Measurements from ENCODE around the gene SNRNP70. TPM values are rescaled to one million over a fixed set of nuclear protein-coding genes. Genes with fewer than 3 reads are reported as not detected.

SNRNP70 gene
- polyA plus RNA-seq, 3 donors from 2014 or later, result 42.6 to 84.4 (median 48.8) TPM

DNA sequence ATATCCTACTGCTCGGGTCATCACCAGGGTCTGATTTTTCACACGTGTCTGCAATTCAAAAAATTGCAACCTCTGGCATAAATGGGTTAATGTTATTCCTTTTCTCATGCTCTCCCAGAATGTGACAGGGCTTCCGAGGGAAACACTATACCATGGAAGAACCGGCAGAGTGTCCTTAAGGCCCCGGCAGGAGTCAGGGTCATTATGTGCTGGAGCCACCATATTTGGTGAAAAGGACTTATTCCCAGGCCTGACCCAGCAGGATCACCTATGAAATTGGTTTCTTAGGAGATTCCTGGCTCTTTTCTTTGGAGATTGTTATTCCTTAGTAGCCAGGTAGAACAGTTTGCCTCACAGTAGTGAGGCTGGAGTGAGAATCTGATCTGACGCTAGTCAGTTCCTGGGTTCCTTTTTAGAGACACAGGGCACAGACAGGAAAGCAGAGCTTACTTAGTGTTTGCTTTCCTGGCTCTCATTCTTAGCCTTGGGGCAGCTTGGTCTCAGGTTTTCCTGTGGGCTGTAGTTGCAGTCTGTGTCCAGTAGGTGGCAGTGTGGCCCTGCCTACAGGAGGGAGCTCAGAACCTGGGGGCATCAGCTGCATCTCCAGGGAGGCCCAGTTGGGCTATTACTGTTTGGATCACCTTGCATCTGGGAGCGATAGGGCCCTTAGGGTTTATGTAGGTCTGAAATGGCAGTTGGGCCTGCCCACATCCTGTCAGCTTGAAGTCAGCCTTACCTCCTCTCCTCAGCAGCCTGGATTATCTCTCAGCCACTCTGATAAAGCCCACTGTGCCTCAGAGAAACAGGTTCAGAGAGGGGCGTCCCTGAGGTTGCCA, 12.4 kb downstream of the SNRNP70 start:
- Mint-ChIP-seq H3K9me3 (no peaks in the 10 kb centered on the region), H3K4me1 (peaks cover 4 to 19% of the 10 kb centered on the region in 2 donors), H3K27me3 (ENCODE audit: low read depth in 3 of 3) (peaks cover 2% of the 10 kb centered on the region in 3 donors), H3K4me3 (no peak overlapping the region), H3K36me3 (peaks cover 4 to 28% (median 11%) of the 10 kb centered on the region in 3 donors), H3K27ac (peak overlapping the region in 2 of 6 donors; percentile 17 to 28)
- peak; percentile 69 to 76 (median 72) for DNase-seq

DNA sequence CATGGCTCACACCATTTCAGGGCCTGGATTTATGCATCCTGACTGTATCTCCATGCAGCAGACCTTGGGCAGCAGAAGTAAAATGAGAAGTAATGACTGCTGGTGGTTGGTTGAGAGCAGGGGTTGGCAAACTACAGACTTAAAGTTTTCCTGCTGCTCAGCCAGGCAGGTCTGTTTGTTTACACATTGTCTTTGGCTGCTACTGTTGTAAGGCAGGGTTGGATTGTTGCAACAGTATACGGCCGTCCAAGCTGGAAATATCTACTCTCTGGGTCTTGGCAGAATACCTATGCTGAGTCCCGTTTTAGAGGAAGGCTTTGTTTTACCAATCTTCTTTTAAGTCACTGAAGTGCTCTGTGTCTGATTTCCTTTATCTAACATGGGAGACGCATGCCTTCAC, 13.5 kb downstream of the SNRNP70 start:
- Mint-ChIP-seq H3K36me3 (peaks cover 4 to 28% (median 9%) of the 10 kb centered on the region in 3 donors), H3K27ac (no peak overlapping the region), H3K9me3 (no peaks in the 10 kb centered on the region), H3K4me3 (no peak overlapping the region), H3K27me3 (ENCODE audit: low read depth in 3 of 3) (peaks cover 2% of the 10 kb centered on the region in 3 donors), H3K4me1 (peaks cover 4 to 19% of the 10 kb centered on the region in 2 donors)
- no peak for DNase-seq

- Mint-ChIP-seq H3K4me1 (peaks cover 1 to 10% of the 10 kb centered on the region in 2 donors), H3K27me3 (ENCODE audit: low read depth in 3 of 3) (peaks cover 2 to 5% (median 2%) of the 10 kb centered on the region in 3 donors), H3K36me3 (peaks cover 11 to 27% (median 13%) of the 10 kb centered on the region in 3 donors), H3K27ac (no peak overlapping the region), H3K4me3 (no peak overlapping the region), H3K9me3 (no peaks in the 10 kb centered on the region)
- no peak for DNase-seq
Observed at GRCh38 chr19:49101160-49101559, 15.9 kb downstream of the SNRNP70 start.

- Mint-ChIP-seq H3K4me3 (no peak overlapping the region), H3K27ac (no peak overlapping the region), H3K4me1 (peaks cover 3 to 8% of the 10 kb centered on the region in 2 donors), H3K9me3 (no peaks in the 10 kb centered on the region), H3K27me3 (ENCODE audit: low read depth in 3 of 3) (peaks cover 3 to 9% (median 6%) of the 10 kb centered on the region in 3 donors), H3K36me3 (peaks cover 18 to 36% (median 22%) of the 10 kb centered on the region in 3 donors)
- no peak for DNase-seq
Observed at GRCh38 chr19:49102303-49102702, 17.1 kb downstream of the SNRNP70 start.

DNA sequence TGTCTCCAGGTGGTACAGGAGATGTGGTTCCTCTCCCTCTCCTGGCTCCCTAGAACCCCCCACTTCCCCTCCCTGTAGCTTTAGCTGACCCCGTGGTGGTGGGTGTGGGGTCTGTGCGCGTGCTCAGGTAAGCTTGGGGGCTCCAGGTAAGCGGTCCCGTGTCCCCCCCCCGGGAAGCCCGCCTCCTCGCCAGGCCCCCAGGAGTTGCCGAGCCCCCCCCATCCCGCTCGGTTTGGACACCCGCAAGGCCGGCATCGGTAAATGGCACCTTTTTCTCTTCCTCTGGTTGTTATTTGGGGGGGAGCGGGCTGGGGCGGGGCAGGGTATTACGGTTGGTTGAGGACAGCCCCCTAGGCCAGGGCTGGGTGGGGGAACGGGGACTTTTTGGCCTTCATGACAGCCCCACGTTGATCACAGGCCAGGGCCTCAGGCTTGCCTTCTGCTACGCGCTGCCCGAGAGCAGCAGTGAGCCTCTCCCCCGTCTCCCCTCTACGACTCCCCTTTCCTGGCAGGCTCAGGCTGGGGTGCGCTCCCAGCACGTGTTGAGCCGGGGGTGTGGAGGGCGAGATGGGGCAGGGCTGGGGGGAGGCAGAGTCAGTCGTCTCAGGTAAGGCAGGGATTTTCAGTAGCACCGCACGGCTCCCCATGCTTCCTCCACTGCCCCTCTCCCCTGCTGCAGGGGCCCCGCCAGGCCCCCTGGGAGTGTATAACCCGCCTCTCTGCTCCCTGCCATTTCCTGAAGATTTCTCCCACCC, 18.3 kb downstream of the SNRNP70 start:
- DNase-seq, result no peak
- Mint-ChIP-seq H3K27ac (no peak overlapping the region), H3K36me3 (peaks cover 18 to 31% (median 23%) of the 10 kb centered on the region in 3 donors)

DNA sequence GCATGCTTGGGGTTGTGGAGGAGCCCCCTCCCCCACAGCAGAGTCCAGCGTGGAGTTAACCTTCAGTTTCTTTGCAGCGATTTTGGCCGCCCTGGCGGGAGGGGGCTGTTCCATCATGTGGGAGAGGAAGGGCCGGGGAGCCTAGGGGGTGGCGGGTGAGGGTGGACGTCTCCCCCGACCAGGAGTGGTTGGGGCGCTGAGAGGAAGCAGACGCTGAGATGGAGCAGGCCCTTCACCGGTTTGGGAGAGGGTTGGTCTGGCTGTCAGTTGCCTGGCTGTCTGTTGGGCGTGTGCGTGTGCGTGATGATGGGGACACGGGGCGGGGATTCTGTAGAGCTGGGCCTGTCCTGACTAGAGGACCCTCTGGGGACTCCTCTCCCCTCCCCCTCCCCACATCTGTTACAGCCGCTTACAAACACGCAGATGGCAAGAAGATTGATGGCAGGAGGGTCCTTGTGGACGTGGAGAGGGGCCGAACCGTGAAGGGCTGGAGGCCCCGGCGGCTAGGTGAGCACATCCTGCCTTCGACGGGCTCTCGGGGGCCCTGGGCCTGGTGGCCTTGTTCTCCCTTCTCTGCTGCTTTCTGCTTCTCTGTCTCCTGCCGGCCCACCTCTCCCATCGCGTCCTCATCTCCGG, 19.1 kb downstream of the SNRNP70 start:
- Mint-ChIP-seq H3K36me3 (peaks cover 21 to 31% (median 25%) of the 10 kb centered on the region in 3 donors), H3K27me3 (ENCODE audit: low read depth in 3 of 3) (peaks cover 7 to 8% (median 8%) of the 10 kb centered on the region in 3 donors), H3K4me1 (peaks cover 0 to 1% of the 10 kb centered on the region in 2 donors), H3K4me3 (no peak overlapping the region), H3K27ac (peak overlapping the region in 2 of 6 donors; percentile 39 to 83), H3K9me3 (no peaks in the 10 kb centered on the region)
- DNase-seq, result no peak

More for the DNA sequence above, 18.3 kb downstream of the SNRNP70 start:
- no peaks in the 10 kb centered on the region for H3K9me3 Mint-ChIP-seq
- peaks cover 0 to 1% of the 10 kb centered on the region in 2 donors for H3K4me1 Mint-ChIP-seq
- H3K4me3 Mint-ChIP-seq, result no peak overlapping the region
- peaks cover 6 to 8% (median 8%) of the 10 kb centered on the region in 3 donors for H3K27me3 Mint-ChIP-seq (ENCODE audit: low read depth in 3 of 3)

DNA sequence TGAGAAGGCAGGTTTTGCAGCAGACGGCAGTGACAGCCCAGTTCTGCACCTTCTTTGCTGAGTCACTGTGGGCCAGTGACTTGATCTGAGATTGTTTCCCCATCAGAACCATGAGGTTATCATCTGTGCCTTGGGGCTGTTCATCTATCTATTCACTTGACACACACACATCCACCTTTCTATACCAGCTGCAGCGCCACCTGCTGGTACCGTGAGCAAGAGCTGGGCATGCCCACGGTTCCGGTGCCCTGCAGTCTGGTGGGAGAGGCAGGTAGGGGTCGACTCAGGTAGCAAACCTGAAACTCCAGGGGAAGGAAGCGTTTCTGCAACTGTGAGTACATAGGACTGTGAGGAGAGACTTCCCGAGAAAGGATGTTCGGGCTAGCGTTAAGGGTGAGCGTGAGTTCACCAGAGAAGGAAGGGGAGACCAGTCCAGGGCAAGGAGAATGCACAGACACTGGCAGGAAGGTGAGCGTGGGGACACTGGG, 21.4 kb downstream of the SNRNP70 start:
- peaks cover 0 to 1% of the 10 kb centered on the region in 2 donors for H3K4me1 Mint-ChIP-seq
- H3K36me3 Mint-ChIP-seq, result peaks cover 17 to 25% (median 19%) of the 10 kb centered on the region in 3 donors
- peak; percentile 35 to 47 (median 36) for DNase-seq
- H3K4me3 Mint-ChIP-seq, result no peak overlapping the region
- H3K27me3 Mint-ChIP-seq (ENCODE audit: low read depth in 3 of 3), result peaks cover 5 to 7% (median 6%) of the 10 kb centered on the region in 3 donors
- peak overlapping the region in 1 of 6 donors; percentile 17 for H3K27ac Mint-ChIP-seq
- H3K9me3 Mint-ChIP-seq, result no peaks in the 10 kb centered on the region

- Mint-ChIP-seq H3K4me3 (no peak overlapping the region), H3K36me3 (peaks cover 17 to 25% (median 19%) of the 10 kb centered on the region in 3 donors), H3K27ac (no peak overlapping the region), H3K27me3 (ENCODE audit: low read depth in 3 of 3) (peaks cover 5 to 7% (median 6%) of the 10 kb centered on the region in 3 donors), H3K9me3 (no peaks in the 10 kb centered on the region), H3K4me1 (peaks cover 0 to 1% of the 10 kb centered on the region in 2 donors)
- no peak for DNase-seq
Observed at GRCh38 chr19:49107625-49108459, 22.6 kb downstream of the SNRNP70 start.

DNA sequence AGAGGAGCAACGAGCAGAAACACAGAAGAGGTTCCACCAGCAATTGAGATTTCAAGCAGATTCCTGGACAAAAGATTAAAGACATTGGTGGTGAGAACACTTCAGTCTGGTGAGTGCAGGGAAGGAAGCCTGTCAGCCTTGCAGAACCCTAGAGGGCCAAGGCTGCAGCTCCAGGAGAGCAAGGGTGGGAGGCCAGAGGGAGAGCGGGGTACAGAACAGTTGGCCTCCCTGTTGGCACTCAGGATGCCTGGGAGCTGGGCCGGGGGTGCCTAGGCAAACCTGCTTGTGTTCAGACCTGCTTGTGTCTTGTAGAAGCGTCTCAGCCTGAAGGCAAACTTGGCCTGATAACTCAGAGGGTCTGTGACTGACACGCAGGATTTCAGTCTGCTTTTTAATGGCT, 23.8 kb downstream of the SNRNP70 start:
- H3K4me3 Mint-ChIP-seq, result no peak overlapping the region
- no peak for DNase-seq
- H3K9me3 Mint-ChIP-seq, result no peaks in the 10 kb centered on the region
- peaks cover 10 to 11% of the 10 kb centered on the region in 2 donors for H3K4me1 Mint-ChIP-seq
- H3K27ac Mint-ChIP-seq, result peak overlapping the region in 3 of 6 donors; percentile 1 to 37 (median 19)
- peaks cover 17 to 25% (median 19%) of the 10 kb centered on the region in 3 donors for H3K36me3 Mint-ChIP-seq
- H3K27me3 Mint-ChIP-seq (ENCODE audit: low read depth in 3 of 3), result peaks cover 5 to 7% (median 6%) of the 10 kb centered on the region in 3 donors

DNA sequence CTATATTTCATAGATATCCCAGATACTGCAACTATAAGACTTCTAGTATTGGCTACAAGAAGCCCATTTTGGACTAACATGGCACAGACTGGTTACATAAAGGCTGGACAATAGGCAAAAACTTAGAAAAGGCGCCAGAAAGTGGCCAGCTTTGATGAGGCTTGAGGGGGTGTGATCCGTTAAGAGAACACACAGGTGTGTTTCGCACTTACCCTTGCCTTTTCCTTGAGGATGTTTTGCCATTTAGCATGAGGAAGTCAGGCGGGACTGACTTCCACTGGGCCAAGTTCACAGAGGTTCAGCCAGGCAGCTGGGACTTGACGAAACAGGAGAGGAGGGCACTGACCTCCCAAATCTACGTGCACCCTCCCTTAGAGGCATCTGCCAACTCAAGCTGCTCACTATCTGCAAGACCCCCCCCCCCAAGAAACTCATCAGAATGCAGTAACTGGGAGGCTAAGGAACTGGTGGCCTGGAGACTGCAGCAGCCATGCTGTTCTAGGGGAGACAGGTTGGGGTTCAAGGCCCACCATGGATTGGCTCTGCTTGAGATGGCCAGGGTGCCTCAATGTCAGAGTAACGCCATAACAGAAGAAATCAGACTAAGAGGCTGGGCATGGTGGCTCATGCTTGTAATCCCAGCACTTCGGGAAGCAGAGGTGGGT, 24.4 kb downstream of the SNRNP70 start:
- Mint-ChIP-seq H3K4me3 (no peak overlapping the region), H3K4me1 (peaks cover 11% of the 10 kb centered on the region in 2 donors), H3K27me3 (ENCODE audit: low read depth in 3 of 3) (peaks cover 5 to 7% (median 6%) of the 10 kb centered on the region in 3 donors), H3K36me3 (peaks cover 16 to 24% (median 19%) of the 10 kb centered on the region in 3 donors), H3K27ac (peak overlapping the region in 1 of 6 donors; percentile 1), H3K9me3 (no peaks in the 10 kb centered on the region)
- DNase-seq, result no peak

DNA sequence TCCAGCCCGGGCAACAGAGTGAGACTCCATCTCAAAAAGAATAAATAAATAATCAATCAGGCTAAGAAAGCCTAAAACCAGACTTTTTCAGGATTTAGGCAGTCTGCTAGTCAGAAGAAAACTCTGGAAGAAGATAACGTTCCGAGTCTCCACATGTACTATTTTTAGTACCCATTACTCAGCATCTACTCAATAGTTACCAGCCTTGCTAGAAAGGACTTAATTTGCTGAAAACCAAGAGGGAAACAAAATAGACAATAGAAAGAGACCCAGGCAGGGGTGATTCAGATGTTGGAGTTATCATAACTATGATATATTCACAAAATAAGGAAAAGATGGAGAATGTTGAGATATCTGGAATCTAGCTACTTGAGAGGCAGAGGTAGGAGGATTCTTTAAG, 25.3 kb downstream of the SNRNP70 start:
- Mint-ChIP-seq H3K9me3 (no peaks in the 10 kb centered on the region), H3K36me3 (peaks cover 10 to 19% (median 15%) of the 10 kb centered on the region in 3 donors), H3K4me1 (peaks cover 15 to 18% of the 10 kb centered on the region in 2 donors), H3K4me3 (no peak overlapping the region), H3K27ac (peak overlapping the region in 1 of 6 donors; percentile 55), H3K27me3 (ENCODE audit: low read depth in 3 of 3) (peaks cover 5 to 7% (median 6%) of the 10 kb centered on the region in 3 donors)
- DNase-seq, result no peak

Measured in immature natural killer cell (primary cell).